HepG2 (cell line): ENCODE measurements around the gene LPO. TPM values are rescaled to one million over a fixed set of nuclear protein-coding genes. Genes with fewer than 3 reads are reported as not detected.

Experiments
- EP300 ChIP-seq, 3 experiments: sonication (generic) in 1 of 3; formaldehyde crosslinking in 1 of 3; IDR thresholded peaks; 2 replicates each; pipeline versions ENCODE4 v1.5.1 to v1.6.1; 2011 to 2020; ENCODE audit warnings: low read depth in 2 of 3, low read length in 2 of 3, borderline replicate concordance in 1 of 3, improper control_type of control experiment in 1 of 3, mild to moderate bottlenecking in 1 of 3, missing genetic modification reagents in 1 of 3, moderate library complexity in 1 of 3
- KDM5A ChIP-seq: fragments of 200-600 bp; sonication (generic); IDR thresholded peaks from 2 replicates; pipeline ENCODE4 v1.7.0; 2018; ENCODE audit warnings: antibody characterized with exemption, mild to moderate bottlenecking, low read length, borderline replicate concordance
- NFAT5 ChIP-seq: sonication (generic); formaldehyde crosslinking; IDR thresholded peaks from 2 replicates; pipeline ENCODE4 v1.4.0; 2020; ENCODE audit warnings: missing genetic modification reagents
- PBX3 ChIP-seq: sonication (generic); formaldehyde crosslinking; IDR thresholded peaks from 2 replicates; pipeline ENCODE4 v1.8.1; 2023; ENCODE audit warnings: missing genetic modification reagents, inconsistent platforms, borderline replicate concordance
- PRMT3 ChIP-seq: sonication (generic); formaldehyde crosslinking; IDR thresholded peaks from 2 replicates; pipeline ENCODE4 v1.8.1; 2022; ENCODE audit warnings: low read depth, mild to moderate bottlenecking, moderate library complexity, missing genetic modification reagents, borderline replicate concordance
- RBFOX2 ChIP-seq: fragments of 200-400 bp; formaldehyde crosslinking; IDR thresholded peaks from 2 replicates; pipeline ENCODE4 v1.6.1; 2017; ENCODE audit warnings: low read depth, mild to moderate bottlenecking, low read length
- RBM39 ChIP-seq: fragments of 200-400 bp; formaldehyde crosslinking; IDR thresholded peaks from one replicate; pipeline ENCODE4 v1.6.1; 2018; ENCODE audit warnings: antibody characterized with exemption, mild to moderate bottlenecking, low read depth, low read length; ENCODE audit not compliant: poor library complexity, severe bottlenecking
- SMAD1 ChIP-seq: sonication (generic); formaldehyde crosslinking; IDR thresholded peaks from 2 replicates; pipeline ENCODE4 v1.4.0; 2020; ENCODE audit warnings: missing genetic modification reagents, low read depth, mild to moderate bottlenecking, borderline replicate concordance
- TMF1 ChIP-seq: sonication (generic); formaldehyde crosslinking; IDR thresholded peaks from 2 replicates; pipeline ENCODE4 v1.8.1; 2022; ENCODE audit warnings: low read depth, missing genetic modification reagents
- U2AF2 ChIP-seq: fragments of 200-400 bp; formaldehyde crosslinking; IDR thresholded peaks from 2 replicates; pipeline ENCODE4 v1.6.1; 2017; ENCODE audit warnings: low read depth, mild to moderate bottlenecking, low read length
- ZNF235 ChIP-seq: sonication (generic); formaldehyde crosslinking; IDR thresholded peaks from 2 replicates; pipeline ENCODE4 v1.8.1; 2023; ENCODE audit warnings: mild to moderate bottlenecking, missing genetic modification reagents, borderline replicate concordance
- ZNF329 ChIP-seq: sonication (generic); formaldehyde crosslinking; IDR thresholded peaks from 2 replicates; pipeline ENCODE4 v1.9.0; 2021; ENCODE audit warnings: low read depth, mild to moderate bottlenecking, missing genetic modification reagents
- ZNF549 ChIP-seq: sonication (generic); formaldehyde crosslinking; IDR thresholded peaks from 2 replicates; pipeline ENCODE4 v1.5.0; 2020; ENCODE audit warnings: missing genetic modification reagents
- ZNF639 ChIP-seq: conservative IDR thresholded peaks from 2 replicates; pipeline ENCODE4 v1.6.1; 2018; ENCODE audit warnings: missing genetic modification reagents
- ZNF761 ChIP-seq: sonication (generic); formaldehyde crosslinking; conservative IDR thresholded peaks from 2 replicates; pipeline ENCODE4 v1.4.0; 2020; ENCODE audit warnings: mild to moderate bottlenecking, missing genetic modification reagents
- polyA plus RNA-seq, 8 experiments: library from polyadenylated mRNA; depleted of rRNA in 3 of 8; stranded (reverse) in 7 of 8; unstranded in 1 of 8; fragments of >200 nt; fragmentation: Illumina TruSeq in 4 of 8; extraction: Trizol in 4 of 8; gene quantifications; 2 replicates each; pipeline versions ENCODE4 v1.2.1 to v1.2.3, GENCODE V29; 2011 to 2016; ENCODE audit warnings: low read depth in 4 of 8, missing spikeins in 1 of 8, mixed read lengths in 1 of 8; ENCODE audit not compliant: insufficient read depth in 1 of 8
- total RNA-seq, 5 experiments: library from RNA; depleted of rRNA; stranded (reverse); fragments of >200 nt; fragmentation: Illumina TruSeq; extraction: Trizol; gene quantifications; 2 replicates each; pipeline ENCODE4 v1.2.3, GENCODE V29; 2016; ENCODE audit warnings: low read depth in 1 of 5

LPO gene
- total and polyA plus RNA-seq, 2 of the 13 experiments (the other 11 are each of a cell fraction or from before 2014, with no cell fraction given), result not detected

GRCh38 chr17:58249270-58250133 is 11.1 kb downstream of the LPO start (continued):
- peak; percentile 94 for TF ChIP-seq TMF1 (CRISPR knock-in tag)
- 0 out of 2 replicates have a peak, but pooled peaks have one; percentile 65 for TF ChIP-seq ZNF761 (CRISPR knock-in tag)
- no peak for TF ChIP-seq U2AF2
- no peak for TF ChIP-seq PBX3
- no peak for TF ChIP-seq ZNF549 (CRISPR knock-in tag)
- no peak for TF ChIP-seq EP300 (IDR thresholded peaks at IDR 0.05; ENCODE audit: low read depth in 2 of 2, low read length in 2 of 2)
- TF ChIP-seq EP300 (CRISPR knock-in tag; IDR thresholded peaks at IDR 0.05; ENCODE audit: borderline replicate concordance), result peak; percentile 32; the same call in 1 of the 2 replicates
- TF ChIP-seq SMAD1 (CRISPR knock-in tag), result no peak
- TF ChIP-seq ZNF235 (CRISPR knock-in tag), result peak; percentile 88; the same call in 1 of the 2 replicates
- TF ChIP-seq NFAT5 (CRISPR knock-in tag), result peak; percentile 95
- TF ChIP-seq ZNF639 (CRISPR knock-in tag), result peak; percentile 38; the same call in 1 of the 2 replicates
- TF ChIP-seq RBM39, result peak; percentile 18
- peak; percentile 80 for TF ChIP-seq ZNF329 (CRISPR knock-in tag)
- peak; percentile 29; the same call in 1 of the 2 replicates for TF ChIP-seq RBFOX2
- no peak for TF ChIP-seq KDM5A
- peak; percentile 58; the same call in 1 of the 2 replicates for TF ChIP-seq PRMT3 (CRISPR knock-in tag)
